HL-60 (cell line): ENCODE data around the gene PEX11B.

Experiments used
- CTCF ChIP-seq: IDR thresholded peaks from one replicate; pipeline ENCODE4 v1.5.1; 2011; ENCODE audit warnings: low read length, control low read depth, inconsistent platforms; ENCODE audit not compliant: insufficient read depth
- POLR2AphosphoS5 ChIP-seq: IDR thresholded peaks from 2 replicates; pipeline ENCODE4 v1.6.1; 2012; ENCODE audit warnings: low read depth
- REST ChIP-seq: IDR thresholded peaks from 2 replicates; pipeline ENCODE4 v1.6.1; 2012; ENCODE audit warnings: low read depth; ENCODE audit not compliant: insufficient replicate concordance
- SPI1 ChIP-seq: IDR thresholded peaks from 2 replicates; pipeline ENCODE4 v1.6.1; 2012; ENCODE audit warnings: low read depth, mild to moderate bottlenecking, borderline replicate concordance

- TF ChIP-seq POLR2AphosphoS5 (no peak), CTCF (no peak), REST (no peak), SPI1 (no peak)
These were observed 37.8 kb upstream of the PEX11B start for GRCh38 chr1:145956361-145956760.
